Measurements from ENCODE around the gene ADPGK. TPM values are rescaled to one million over a fixed set of nuclear protein-coding genes. Genes with fewer than 3 reads are reported as not detected.

ADPGK gene
- total RNA-seq, 1 experiment from 2014 or later: 48.4 TPM

GRCh38 chr15:72764656-72765055, 18.9 kb downstream of the ADPGK start:
- no peak for DNase-seq (ENCODE audit: low spot score)
- H3K36me3 ChIP-seq (ENCODE audit: insufficient read depth, low read length, poor library complexity, severe bottlenecking): peaks cover 24% of the 10 kb centered on the region
- ChIA-PET CTCF (no interaction called here), POLR2A (ENCODE audit: low non-redundant PET) (no interaction called here)
- H3K27me3 ChIP-seq (replicated peaks; ENCODE audit: insufficient read depth, low read depth, low read length, poor library complexity): no peaks in the 10 kb centered on the region
- no peak for TF ChIP-seq EZH2 (IDR thresholded peaks at IDR 0.05; ENCODE audit: borderline replicate concordance, low read depth, low read length, poor library complexity, severe bottlenecking)
- no peak for TF ChIP-seq CTCF (conservative IDR thresholded peaks at IDR 0.05; ENCODE audit: low read depth, low read length)
- peaks cover 17% of the 10 kb centered on the region for H3K9me3 ChIP-seq (ENCODE audit: low read depth, low read length, poor library complexity, severe bottlenecking)
- no peak overlapping the region for H3K4me3 ChIP-seq (ENCODE audit: low read depth, low read length, poor library complexity, severe bottlenecking)
- H3K27ac ChIP-seq (ENCODE audit: low read depth, low read length, poor library complexity, severe bottlenecking): no peak overlapping the region
- H3K4me1 ChIP-seq (ENCODE audit: insufficient read depth, low read length, poor library complexity, severe bottlenecking): no peaks in the 10 kb centered on the region
- intact Hi-C loops (cut with micrococcal nuclease; ENCODE audit: unreplicated experiment): no loop called here
- no TSS peak for BruUV-seq (replicated peaks)

GRCh38 chr15:72760590-72761260, 22.8 kb downstream of the ADPGK start:
- peaks cover 3% of the 10 kb centered on the region for H3K36me3 ChIP-seq (ENCODE audit: insufficient read depth, low read length, poor library complexity, severe bottlenecking)
- no peak overlapping the region for H3K27ac ChIP-seq (ENCODE audit: low read depth, low read length, poor library complexity, severe bottlenecking)
- no peak for DNase-seq (ENCODE audit: low spot score)
- no peaks in the 10 kb centered on the region for H3K4me1 ChIP-seq (ENCODE audit: insufficient read depth, low read length, poor library complexity, severe bottlenecking)
- intact Hi-C loops (cut with micrococcal nuclease; ENCODE audit: unreplicated experiment): no loop called here
- POLR2A ChIA-PET (ENCODE audit: low non-redundant PET): no interaction called here
- CTCF ChIA-PET: no interaction called here
- H3K9me3 ChIP-seq (ENCODE audit: low read depth, low read length, poor library complexity, severe bottlenecking): no peaks in the 10 kb centered on the region
- H3K4me3 ChIP-seq (ENCODE audit: low read depth, low read length, poor library complexity, severe bottlenecking): no peak overlapping the region
- no peak for TF ChIP-seq CTCF (conservative IDR thresholded peaks at IDR 0.05; ENCODE audit: low read depth, low read length)
- H3K27me3 ChIP-seq (replicated peaks; ENCODE audit: insufficient read depth, low read depth, low read length, poor library complexity): no peaks in the 10 kb centered on the region
- BruUV-seq (replicated peaks): no TSS peak

GRCh38 chr15:72758182-72758581, 25.4 kb downstream of the ADPGK start:
- H3K36me3 ChIP-seq (ENCODE audit: insufficient read depth, low read length, poor library complexity, severe bottlenecking): peaks cover 12% of the 10 kb centered on the region
- H3K4me1 ChIP-seq (ENCODE audit: insufficient read depth, low read length, poor library complexity, severe bottlenecking): no peaks in the 10 kb centered on the region
- H3K27me3 ChIP-seq (replicated peaks; ENCODE audit: insufficient read depth, low read depth, low read length, poor library complexity): no peaks in the 10 kb centered on the region
- H3K4me3 ChIP-seq (ENCODE audit: low read depth, low read length, poor library complexity, severe bottlenecking): no peak overlapping the region
- no peak for DNase-seq (ENCODE audit: low spot score)
- TF ChIP-seq EZH2 (IDR thresholded peaks at IDR 0.05; ENCODE audit: borderline replicate concordance, low read depth, low read length, poor library complexity, severe bottlenecking) (no peak), CTCF (conservative IDR thresholded peaks at IDR 0.05; ENCODE audit: low read depth, low read length) (no peak)
- no TSS peak for BruUV-seq (replicated peaks)
- ChIA-PET POLR2A (ENCODE audit: low non-redundant PET) (no interaction called here), CTCF (no interaction called here)
- no peak overlapping the region for H3K27ac ChIP-seq (ENCODE audit: low read depth, low read length, poor library complexity, severe bottlenecking)
- intact Hi-C loops (cut with micrococcal nuclease; ENCODE audit: unreplicated experiment): no loop called here
- no peaks in the 10 kb centered on the region for H3K9me3 ChIP-seq (ENCODE audit: low read depth, low read length, poor library complexity, severe bottlenecking)

Data from A673 (cell line).